GM11168 (cell line): Measurements from ENCODE around the gene CPHXL.

ENCODE experiments used
- in situ Hi-C: fragments of 300-500 bp; cut with MboI; formaldehyde crosslinking; loops from one replicate; pipeline ENCODE4 v1.12.0; 2022; ENCODE audit warnings: low sequenced_read_pairs; ENCODE audit not compliant: unreplicated experiment

Gene CPHXL

GRCh38 chr16:75710344-75710743 is 15.9 kb downstream of the CPHXL start:
- in situ Hi-C loops = no loop called here

- in situ Hi-C loops = no loop called here
These were observed 23.0 kb downstream of the CPHXL start for GRCh38 chr16:75703306-75703705.

- in situ Hi-C loops = no loop called here
These were observed 24.0 kb downstream of the CPHXL start for GRCh38 chr16:75702242-75702641.

GRCh38 chr16:75701361-75701760 is 24.9 kb downstream of the CPHXL start, which contains the start of gene DUXB:
DUXB (minus strand) TSS chr16:75701461; CDS start chr16:75701418, 43 bp downstream.
- in situ Hi-C loops = no loop called here

- in situ Hi-C loops = no loop called here
These were observed 28.7 kb downstream of the CPHXL start for GRCh38 chr16:75697571-75697970.

GRCh38 chr16:75695708-75696107 is 30.6 kb downstream of the CPHXL start:
- in situ Hi-C loops = no loop called here

GRCh38 chr16:75687361-75687760 is 38.9 kb downstream of the CPHXL start:
- in situ Hi-C loops = no loop called here

GRCh38 chr16:75682308-75682707 is 44.0 kb downstream of the CPHXL start:
- in situ Hi-C loops = no loop called here

- in situ Hi-C loops = no loop called here
These were observed 46.9 kb downstream of the CPHXL start for GRCh38 chr16:75679366-75679765.

- in situ Hi-C loops = no loop called here
These were observed 49.4 kb downstream of the CPHXL start, which contains the start of gene CPHXL2 for GRCh38 chr16:75676909-75677308. CPHXL2 (minus strand) TSS chr16:75677009; CDS start chr16:75676999, 10 bp downstream.

GRCh38 chr16:75667503-75667902 is 58.8 kb downstream of the CPHXL start:
- in situ Hi-C loops = no loop called here
